Measurements from ENCODE around the gene APRT. TPM values are rescaled to one million over a fixed set of nuclear protein-coding genes. Genes with fewer than 3 reads are reported as not detected.
"Not testable (repeated sequence)": the region's sequence is repeated elsewhere in the genome, so short reads cannot be mapped to it uniquely, and the experiment has no call there.

The APRT gene
- polyA plus RNA-seq, 1 donor, result 60.7 TPM

- DNase-seq, result no peak
Measured at GRCh38 chr16:88806491-88807111, 5.1 kb downstream of the APRT start.

GRCh38 chr16:88805887-88806393 is 5.8 kb downstream of the APRT start:
- no peak for DNase-seq

- DNase-seq, result no peak
Measured at GRCh38 chr16:88805340-88805715, 6.4 kb downstream of the APRT start.

GRCh38 chr16:88804552-88805339 is 7.0 kb downstream of the APRT start:
- no peak for DNase-seq

GRCh38 chr16:88804173-88804551 is 7.6 kb downstream of the APRT start:
- no peak for DNase-seq

GRCh38 chr16:88803264-88803987 is 8.3 kb downstream of the APRT start, which contains the start of gene CDT1:
Gene CDT1, plus strand, starts transcription at chr16:88803789. Its CDS starts 43 bp downstream, at chr16:88803832.
- DNase-seq, result peak; percentile 93

- DNase-seq, result no peak
Measured at GRCh38 chr16:88800277-88800592, 11.5 kb downstream of the APRT start.

GRCh38 chr16:88799569-88800276 is 12.0 kb downstream of the APRT start:
- DNase-seq, result no peak

GRCh38 chr16:88798772-88799455 is 12.8 kb downstream of the APRT start:
- no peak for DNase-seq

- no peak for DNase-seq
Measured at GRCh38 chr16:88798073-88798472, 13.7 kb downstream of the APRT start.

GRCh38 chr16:88796278-88796677 is 15.4 kb downstream of the APRT start:
- no peak for DNase-seq

- no peak for DNase-seq
Measured at GRCh38 chr16:88793251-88793954, 18.3 kb downstream of the APRT start.

- no peak for DNase-seq
Measured at GRCh38 chr16:88792668-88793250, 19.0 kb downstream of the APRT start.

GRCh38 chr16:88792078-88792550 is 19.6 kb downstream of the APRT start:
- DNase-seq, result no peak

GRCh38 chr16:88790312-88791211 is 21.2 kb downstream of the APRT start:
- no peak for DNase-seq

GRCh38 chr16:88789594-88789993 is 22.1 kb downstream of the APRT start:
- no peak for DNase-seq

GRCh38 chr16:88788749-88789148 is 23.0 kb downstream of the APRT start:
- DNase-seq, result not testable (repeated sequence)

- DNase-seq, result no peak
Measured at GRCh38 chr16:88787579-88788314, 24.0 kb downstream of the APRT start.
